ENCODE data around the gene PROK1. TPM values are rescaled to one million over a fixed set of nuclear protein-coding genes. Genes with fewer than 3 reads are reported as not detected.

The PROK1 gene
- total RNA-seq, 4 donors from 2014 or later, result 0.35 to 2.3 TPM; not detected in 2

- H3K27me3 ChIP-seq, result peaks cover 0 to 7% (median 0%) of the 10 kb centered on the region in 4 donors
- H3K9me3 ChIP-seq, result no peaks in the 10 kb centered on the region
- peaks cover 0 to 8% (median 0%) of the 10 kb centered on the region in 3 donors for H3K4me1 ChIP-seq
- 48 to 67% methylated on average over 2 to 7 of the region's 9 CpGs for WGBS, 2 donors
- no peak for DNase-seq
- intact Hi-C loops (cut with DNase I), result no loop called here
- peak overlapping the region in 1 of 4 donors; percentile 62 for H3K27ac ChIP-seq
- H3K36me3 ChIP-seq, result no peaks in the 10 kb centered on the region
- no peak overlapping the region for H3K4me3 ChIP-seq
- TF ChIP-seq POLR2A (IDR thresholded peaks at IDR 0.05) (no peak), CTCF (IDR thresholded peaks at IDR 0.05) (no peak)
Measured at GRCh38 chr1:110425612-110426152, 25.3 kb upstream of the PROK1 start.

GRCh38 chr1:110426854-110427253 lies 24.1 kb upstream of the PROK1 start:
- TF ChIP-seq CTCF (IDR thresholded peaks at IDR 0.05) (no peak), POLR2A (IDR thresholded peaks at IDR 0.05) (no peak)
- H3K27me3 ChIP-seq, result peaks cover 0 to 19% (median 0%) of the 10 kb centered on the region in 4 donors
- WGBS, 2 donors, result 19 to 50% methylated on average over 1 to 2 of the region's 4 CpGs
- H3K27ac ChIP-seq, result no peak overlapping the region
- peaks cover 0 to 8% (median 0%) of the 10 kb centered on the region in 3 donors for H3K4me1 ChIP-seq
- no peak for DNase-seq
- intact Hi-C loops (cut with DNase I), result no loop called here
- H3K9me3 ChIP-seq, result no peaks in the 10 kb centered on the region
- H3K36me3 ChIP-seq, result no peaks in the 10 kb centered on the region
- H3K4me3 ChIP-seq, result no peak overlapping the region

DNA sequence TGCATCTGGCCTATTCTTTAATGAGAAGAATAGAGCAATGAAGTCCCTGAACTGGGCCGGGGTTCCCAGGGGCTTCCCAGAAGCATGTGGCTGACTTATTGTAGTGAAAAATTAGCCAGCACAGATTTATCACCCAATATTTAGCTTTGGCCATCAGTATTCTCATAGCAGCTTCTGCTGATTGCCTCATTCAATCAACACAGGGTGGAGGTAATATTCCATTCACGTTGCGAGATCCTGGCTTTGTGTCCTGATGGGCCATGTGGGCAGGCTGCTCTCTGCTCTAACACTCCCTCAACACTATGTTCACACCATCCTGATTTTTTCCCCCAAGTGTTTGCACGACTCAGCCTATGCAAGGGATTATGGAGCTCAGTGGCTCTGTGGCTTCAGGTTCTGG lies 22.0 kb upstream of the PROK1 start:
- intact Hi-C loops (cut with DNase I), result no loop called here
- Histone ChIP-seq H3K36me3 (no peaks in the 10 kb centered on the region), H3K4me1 (peaks cover 0 to 11% (median 0%) of the 10 kb centered on the region in 3 donors), H3K9me3 (no peaks in the 10 kb centered on the region), H3K4me3 (no peak overlapping the region), H3K27ac (no peak overlapping the region), H3K27me3 (peaks cover 0 to 22% (median 0%) of the 10 kb centered on the region in 4 donors)
- WGBS, 2 donors, result 34 to 47% methylated on average over 3 of the region's 4 CpGs
- TF ChIP-seq POLR2A (IDR thresholded peaks at IDR 0.05), result no peak
- TF ChIP-seq CTCF (IDR thresholded peaks at IDR 0.05), result no peak
- no peak for DNase-seq

DNA sequence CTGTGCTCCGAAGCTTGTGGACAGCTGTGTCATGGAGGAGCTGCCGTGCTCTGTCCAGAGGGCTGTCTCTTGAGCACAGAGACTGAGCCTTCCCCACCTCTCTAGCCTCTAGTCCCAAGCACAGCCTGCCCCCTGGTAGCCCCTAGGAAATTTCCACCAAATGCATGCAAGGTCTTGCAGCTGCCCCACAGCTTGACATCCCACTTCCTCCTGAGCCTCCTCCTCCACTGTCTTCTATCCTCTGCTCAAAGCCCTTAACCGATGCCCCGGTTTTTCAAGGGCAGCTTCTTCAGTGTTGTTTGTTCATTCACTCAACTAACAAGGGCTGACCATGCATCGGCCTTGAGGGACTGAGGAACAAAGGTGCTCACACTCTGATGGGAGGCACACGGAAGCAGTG lies 20.6 kb upstream of the PROK1 start:
- Histone ChIP-seq H3K9me3 (no peaks in the 10 kb centered on the region), H3K4me1 (peaks cover 0 to 7% (median 0%) of the 10 kb centered on the region in 3 donors), H3K36me3 (no peaks in the 10 kb centered on the region), H3K27ac (no peak overlapping the region), H3K27me3 (peaks cover 0 to 22% (median 0%) of the 10 kb centered on the region in 4 donors), H3K4me3 (no peak overlapping the region)
- TF ChIP-seq CTCF (IDR thresholded peaks at IDR 0.05) (no peak), POLR2A (IDR thresholded peaks at IDR 0.05) (no peak)
- DNase-seq, result no peak
- WGBS, 2 donors, result 62 to 70% methylated on average over 4 to 6 of the region's 6 CpGs
- intact Hi-C loops (cut with DNase I), result no loop called here

GRCh38 chr1:110430901-110431300 lies 20.0 kb upstream of the PROK1 start:
- 89 to 95% methylated on average over 3 to 4 of the region's 4 CpGs for WGBS, 2 donors
- Histone ChIP-seq H3K36me3 (no peaks in the 10 kb centered on the region), H3K9me3 (no peaks in the 10 kb centered on the region), H3K4me1 (peaks cover 0 to 3% (median 0%) of the 10 kb centered on the region in 3 donors), H3K4me3 (no peak overlapping the region), H3K27me3 (peaks cover 0 to 22% (median 0%) of the 10 kb centered on the region in 4 donors), H3K27ac (no peak overlapping the region)
- intact Hi-C loops (cut with DNase I), result no loop called here
- no peak for DNase-seq
- TF ChIP-seq CTCF (IDR thresholded peaks at IDR 0.05), result no peak
